Right hindlimb (tissue), 1 donor: Measurements from ENCODE around the gene ZNF398.

Source experiments
- DNase-seq: peaks from one replicate; pipeline ENCODE4 v3.0.0-alpha.2; 2018

Gene ZNF398

DNA sequence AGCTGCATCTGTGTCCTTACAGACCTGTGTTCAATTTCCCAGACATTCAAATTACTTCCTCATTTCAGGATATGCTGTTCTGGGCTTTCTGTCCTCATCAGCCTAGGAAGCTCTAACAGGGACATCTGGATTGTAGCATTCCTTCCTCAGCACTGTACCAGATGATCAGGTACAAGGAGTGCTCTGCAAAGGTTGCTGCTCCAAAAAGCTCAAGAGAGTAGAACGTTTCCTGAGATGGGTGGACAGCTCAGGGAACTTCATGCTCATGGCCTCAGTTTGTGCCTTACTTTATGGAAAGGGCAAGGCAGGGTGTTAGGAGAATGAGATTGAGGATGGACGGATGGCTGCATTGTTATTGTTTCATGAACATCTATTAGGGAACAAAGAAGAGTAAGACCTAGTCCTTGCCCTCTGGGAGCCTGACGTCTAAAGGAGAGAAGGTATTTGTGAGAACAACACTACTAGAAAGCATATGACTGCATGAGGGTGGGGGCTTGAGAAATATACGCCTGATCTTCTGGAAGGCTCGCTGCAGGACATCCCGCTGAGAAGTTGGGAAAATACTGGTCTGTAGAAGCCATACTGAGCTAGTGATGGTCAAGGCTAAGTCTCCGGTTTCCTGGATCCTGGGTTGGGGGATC, 81.7 kb downstream of the ZNF398 start:
- no peak for DNase-seq

DNA sequence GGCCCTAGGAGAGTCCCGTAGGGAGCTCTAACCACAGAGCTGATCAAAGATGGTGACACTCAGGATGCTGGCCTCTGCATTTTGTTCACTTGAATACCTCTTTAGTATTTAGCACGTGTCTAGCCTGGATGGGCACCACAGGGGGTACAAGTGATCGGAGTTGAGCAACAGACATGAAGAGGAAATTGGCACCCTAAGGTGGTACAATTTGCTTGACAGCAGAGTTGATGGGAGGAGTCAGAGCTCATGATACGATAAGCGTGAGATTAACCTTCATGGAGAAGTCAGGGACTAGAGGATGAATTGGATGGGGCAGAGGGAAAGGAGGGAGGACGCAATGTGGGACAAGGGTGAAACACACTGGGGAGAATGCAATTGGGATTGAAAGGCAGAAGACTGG, 82.3 kb downstream of the ZNF398 start:
- DNase-seq: no peak

DNA sequence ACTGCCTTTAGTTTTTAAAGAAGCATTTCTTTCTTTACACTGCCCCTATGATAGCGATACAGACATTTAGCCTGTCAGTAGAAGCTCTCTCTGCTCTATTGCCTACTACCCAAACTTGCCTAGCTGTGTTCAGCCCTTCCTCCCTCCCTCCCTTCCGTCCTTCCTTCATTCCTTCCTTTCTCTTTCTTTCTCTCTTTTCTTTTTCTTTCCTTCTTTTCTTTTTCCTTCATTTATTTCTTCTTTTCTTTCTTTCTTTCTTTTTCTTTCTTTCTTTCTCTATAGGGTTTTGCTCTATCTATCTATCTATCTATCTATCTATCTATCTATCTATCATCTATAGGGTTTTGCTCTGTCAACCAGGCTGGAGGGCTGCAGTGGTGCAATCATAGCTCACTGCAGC, 85.1 kb downstream of the ZNF398 start:
- DNase-seq: no peak
